Kidney (tissue), 14 donors: ENCODE data around the gene ECEL1. TPM values are rescaled to one million over a fixed set of nuclear protein-coding genes. Genes with fewer than 3 reads are reported as not detected.

Experiments used
- DNase-seq, 5 donors: peaks; one replicate each; pipeline ENCODE4 v3.0.0-alpha.2; 2013 to 2020
- FAIRE-seq: peaks from 2 replicates; lab custom pipeline; 2012; peaks lifted over from hg19 to GRCh38; lab: Jason Lieb, UNC
- H3K27ac ChIP-seq, 2 donors: one replicate each; pipeline ENCODE4 v1.7.0; 2013; ENCODE audit warnings: low read depth in 2 of 2, low read length in 2 of 2, inconsistent platforms in 1 of 2
- H3K27me3 ChIP-seq: one replicate; pipeline ENCODE4 v1.7.1; 2013; ENCODE audit warnings: low read length, inconsistent platforms; ENCODE audit not compliant: control insufficient read depth, insufficient read depth
- H3K36me3 ChIP-seq, 3 donors: one replicate each; pipeline versions ENCODE4 v1.7.0 to v1.7.1; 2013; ENCODE audit warnings: low read length in 3 of 3, control low read depth in 1 of 3, inconsistent platforms in 1 of 3; ENCODE audit not compliant: insufficient read depth in 3 of 3, control insufficient read depth in 2 of 3
- H3K4me1 ChIP-seq, 3 donors: one replicate each; pipeline versions ENCODE4 v1.7.0 to v1.7.1; 2013; ENCODE audit warnings: low read length in 3 of 3, inconsistent platforms in 1 of 3, low read depth in 1 of 3; ENCODE audit not compliant: control insufficient read depth in 2 of 3, insufficient read depth in 2 of 3
- H3K4me3 ChIP-seq, 3 donors: one replicate each; pipeline versions ENCODE4 v1.7.0 to v1.8.1; 2013; ENCODE audit warnings: low read length in 3 of 3, control low read depth in 1 of 3, inconsistent platforms in 1 of 3
- H3K9ac ChIP-seq, 3 donors: one replicate each; pipeline versions ENCODE4 v1.7.0 to v1.7.1; 2013; ENCODE audit warnings: low read length in 3 of 3, control low read depth in 1 of 3, inconsistent platforms in 1 of 3
- H3K9me3 ChIP-seq, 3 donors: one replicate each; pipeline versions ENCODE4 v1.7.0 to v1.7.1; 2013; ENCODE audit warnings: low read length in 3 of 3, control low read depth in 1 of 3, inconsistent platforms in 1 of 3; ENCODE audit not compliant: control insufficient read depth in 2 of 3, insufficient read depth in 1 of 3
- CTCF ChIP-seq: IDR thresholded peaks from 3 replicates; pipeline ENCODE4 v1.5.1; 2012; ENCODE audit warnings: mild to moderate bottlenecking, moderate library complexity, borderline replicate concordance; ENCODE audit not compliant: insufficient read depth; ENCODE audit errors: extremely low read depth
- intact Hi-C: fragments of 100-400 bp; cut with DNase I; formaldehyde crosslinking; loops from one replicate; pipeline ENCODE4 v1.11.1; 2022
- polyA plus RNA-seq: library from polyadenylated mRNA; stranded (reverse); fragments of 350-450 nt; fragmentation: Illumina TruSeq; extraction: RNeasy Lipid Tissue Mini Kit (QIAGEN cat#74804); gene quantifications from one replicate; pipeline ENCODE4 v1.2.3, GENCODE V29; 2014; ENCODE audit warnings: low read depth, low replicate concordance; ENCODE audit not compliant: insufficient read depth
- total RNA-seq: library from RNA; stranded (reverse); fragmentation: NEBNext Ultra II Directional; extraction: Animal tissue kit (Norgen Biotek cat#: 25700); gene quantifications from one replicate; pipeline ENCODE4 v1.2.1, GENCODE V29; 2021
- donor health status: control.
- donor health status: control.
- donor health status: control.
- donor health status: control.
- donor health status: control.
- donor health status: DM: yes; HTN: yes; CAD: no.
- donor health status: Normal renal cell carcinoma (clear cell type).

ECEL1 gene
- total and polyA plus RNA-seq, 2 donors from 2014 or later = 6.7 to 8.5 TPM

GRCh38 chr2:232478571-232479340 lies 8.9 kb downstream of the ECEL1 start:
- Histone ChIP-seq H3K4me1 (no peaks in the 10 kb centered on the region), H3K36me3 (no peaks in the 10 kb centered on the region), H3K27me3 (no peaks in the 10 kb centered on the region), H3K4me3 (no peak overlapping the region), H3K27ac (no peak overlapping the region), H3K9ac (no peak overlapping the region), H3K9me3 (no peaks in the 10 kb centered on the region)
- intact Hi-C loops = no loop called here
- FAIRE-seq (no peak), DNase-seq (peak in 2 of 5 donors; percentile 38 to 65)
- no peak for TF ChIP-seq CTCF

GRCh38 chr2:232477751-232478510 lies 9.7 kb downstream of the ECEL1 start:
- intact Hi-C loops = no loop called here
- Histone ChIP-seq H3K27ac (no peak overlapping the region), H3K4me3 (no peak overlapping the region), H3K36me3 (no peaks in the 10 kb centered on the region), H3K9ac (no peak overlapping the region), H3K9me3 (no peaks in the 10 kb centered on the region), H3K27me3 (no peaks in the 10 kb centered on the region), H3K4me1 (no peaks in the 10 kb centered on the region)
- DNase-seq = peak in 1 of 5 donors; percentile 37
- no peak for FAIRE-seq
- no peak for TF ChIP-seq CTCF

GRCh38 chr2:232476791-232477190 lies 10.8 kb downstream of the ECEL1 start:
- intact Hi-C loops = no loop called here
- FAIRE-seq = no peak
- H3K9ac ChIP-seq = no peak overlapping the region
- no peak for TF ChIP-seq CTCF
- DNase-seq = peak in 2 of 5 donors; percentile 33 to 61
- no peaks in the 10 kb centered on the region for H3K27me3 ChIP-seq
- no peak overlapping the region for H3K27ac ChIP-seq
- peaks cover 0 to 6% (median 0%) of the 10 kb centered on the region in 3 donors for H3K9me3 ChIP-seq
- no peak overlapping the region for H3K4me3 ChIP-seq
- H3K36me3 ChIP-seq = no peaks in the 10 kb centered on the region
- H3K4me1 ChIP-seq = no peaks in the 10 kb centered on the region
